GM12878 (cell line): ENCODE results near the gene POLR3K. TPM values are rescaled to one million over a fixed set of nuclear protein-coding genes. Genes with fewer than 3 reads are reported as not detected.

Experiments
- ATAC-seq: fragments of 200-7000 bp; cut with Tn5 transposase; 3 replicates; pipeline ENCODE4 v1.9.1; 2020; ENCODE audit warnings: mild to moderate bottlenecking, moderate library complexity
- BruUV-seq: library from RNA; stranded (reverse); fragments of 400-500 nt; replicated peaks from 2 replicates; lab custom pipeline; 2021; lab: Mats Ljungman, UMichigan
- CTCF ChIA-PET: fragments of 300-600 bp; sonication (Branson Sonifier 250); formaldehyde crosslinking; extraction: SDS; loops from one replicate; lab custom pipeline; 2021; ENCODE audit warnings: inconsistent platforms; lab: Yijun Ruan, JAX
- POLR2A ChIA-PET: fragments of 350-600 bp; formaldehyde crosslinking; extraction: SDS; loops from one replicate; lab custom pipeline; 2021; ENCODE audit warnings: inconsistent platforms; lab: Charles Lee
- RAD21 ChIA-PET: fragments of 300-600 bp; sonication (Branson Sonifier 250); formaldehyde crosslinking; loops from one replicate; lab custom pipeline; 2023; ENCODE audit warnings: antibody characterized with exemption; ENCODE audit not compliant: unreplicated experiment; lab: Charles Lee
- SMC1A ChIA-PET: fragments of 300-600 bp; sonication (Branson Sonifier 250); formaldehyde crosslinking; loops from one replicate; lab custom pipeline; 2023; ENCODE audit not compliant: unreplicated experiment, uncharacterized antibody; lab: Charles Lee
- DNase-seq: peaks from one replicate; pipeline ENCODE4 v3.0.0-alpha.2; 2011; ENCODE audit warnings: low read depth, low spot score
- FAIRE-seq: peaks from 3 replicates; lab custom pipeline; 2011; peaks lifted over from hg19 to GRCh38; lab: Jason Lieb, UNC
- H2AFZ ChIP-seq: 2 replicates; pipeline ENCODE4 v1.6.0; 2011; ENCODE audit warnings: low read depth, low read length, control low read depth; ENCODE audit not compliant: control insufficient read depth
- H3K27ac ChIP-seq: 2 replicates; pipeline ENCODE4 v1.5.1; 2011; ENCODE audit warnings: control low read depth; ENCODE audit not compliant: control insufficient read depth, insufficient read depth
- H3K27me3 ChIP-seq, 2 experiments: replicated peaks in 1 of 2; 2 replicates each; pipeline versions ENCODE4 v1.6.0 to v1.6.1; 2011; ENCODE audit warnings: low read length in 1 of 2; ENCODE audit not compliant: control insufficient read depth in 2 of 2, insufficient read depth in 2 of 2
- H3K36me3 ChIP-seq, 2 experiments: 2 replicates each; pipeline ENCODE4 v1.5.1; 2011; ENCODE audit warnings: low read length in 1 of 2; ENCODE audit not compliant: control insufficient read depth in 2 of 2, insufficient read depth in 2 of 2
- H3K4me1 ChIP-seq: 2 replicates; pipeline ENCODE4 v1.6.1; 2011; ENCODE audit warnings: mild to moderate bottlenecking, low read length, moderate library complexity, mixed read lengths; ENCODE audit not compliant: control insufficient read depth, insufficient read depth
- H3K4me2 ChIP-seq: 2 replicates; pipeline ENCODE4 v1.6.0; 2011; ENCODE audit warnings: control low read depth; ENCODE audit not compliant: control insufficient read depth, insufficient read depth
- H3K4me3 ChIP-seq: fragments of 200-600 bp; sonication (generic); 2 replicates; pipeline ENCODE4 v1.5.1; 2016
- H3K79me2 ChIP-seq: 2 replicates; pipeline ENCODE4 v1.6.0; 2011; ENCODE audit warnings: low read length; ENCODE audit not compliant: control insufficient read depth, insufficient read depth
- H3K9ac ChIP-seq: 2 replicates; pipeline ENCODE4 v1.8.0; 2011; ENCODE audit warnings: low read length, control low read depth, mixed read lengths; ENCODE audit not compliant: control insufficient read depth, insufficient read depth
- H3K9me3 ChIP-seq: replicated peaks from 3 replicates; pipeline ENCODE4 v1.5.1; 2011; ENCODE audit warnings: mild to moderate bottlenecking, low read length; ENCODE audit not compliant: control insufficient read depth, insufficient read depth
- H4K20me1 ChIP-seq: 2 replicates; pipeline ENCODE4 v1.6.0; 2011; ENCODE audit not compliant: control insufficient read depth, insufficient read depth
- ATF2 ChIP-seq: IDR thresholded peaks from 2 replicates; pipeline ENCODE4 v1.6.1; 2012; ENCODE audit warnings: low read length, inconsistent platforms
- BACH1 ChIP-seq: fragments of 450-650 bp; IDR thresholded peaks from 2 replicates; pipeline ENCODE4 v1.6.1; 2017; ENCODE audit warnings: mild to moderate bottlenecking, borderline replicate concordance
- CBX5 ChIP-seq: sonication (generic); IDR thresholded peaks from 2 replicates; pipeline ENCODE4 v1.6.1; 2016; ENCODE audit warnings: low read depth, moderate library complexity, mild to moderate bottlenecking, inconsistent platforms
- EZH2 ChIP-seq: IDR thresholded peaks from 2 replicates; pipeline ENCODE4 v1.6.1; 2012; ENCODE audit warnings: low read depth, mild to moderate bottlenecking, control low read depth, inconsistent platforms, low read length, borderline replicate concordance; ENCODE audit not compliant: control insufficient read depth
- MTA2 ChIP-seq: fragments of 450-650 bp; IDR thresholded peaks from 2 replicates; pipeline ENCODE4 v1.6.1; 2016; ENCODE audit warnings: low read depth, mild to moderate bottlenecking, moderate library complexity
- NBN ChIP-seq: fragments of 450-650 bp; IDR thresholded peaks from 2 replicates; pipeline ENCODE4 v1.6.1; 2016
- NFIC ChIP-seq: IDR thresholded peaks from 2 replicates; pipeline ENCODE4 v1.6.1; 2012; ENCODE audit warnings: low read depth, mild to moderate bottlenecking, inconsistent platforms, low read length, moderate library complexity
- POLR2A ChIP-seq: IDR thresholded peaks from 2 replicates; pipeline ENCODE4 v1.6.1; 2011; ENCODE audit warnings: low read depth, mild to moderate bottlenecking, low read length
- POLR2AphosphoS5 ChIP-seq: IDR thresholded peaks from 2 replicates; pipeline ENCODE4 v1.6.1; 2011; ENCODE audit warnings: mild to moderate bottlenecking, low read length, inconsistent platforms
- RB1 ChIP-seq: fragments of 450-650 bp; formaldehyde crosslinking; IDR thresholded peaks from 2 replicates; pipeline ENCODE4 v1.6.1; 2017; ENCODE audit warnings: mild to moderate bottlenecking, borderline replicate concordance
- TARDBP ChIP-seq: IDR thresholded peaks from 2 replicates; pipeline ENCODE4 v1.6.1; 2016; ENCODE audit warnings: borderline replicate concordance
- ZBED1 ChIP-seq: IDR thresholded peaks from 2 replicates; pipeline ENCODE4 v1.6.1; 2016; ENCODE audit warnings: borderline replicate concordance
- ZBTB11 ChIP-seq: fragments of 450-650 bp; formaldehyde crosslinking; IDR thresholded peaks from 2 replicates; pipeline ENCODE4 v1.5.0; 2022; ENCODE audit warnings: mild to moderate bottlenecking, missing genetic modification characterization
- ZNF687 ChIP-seq: fragments of 450-650 bp; IDR thresholded peaks from 2 replicates; pipeline ENCODE4 v1.6.1; 2017; ENCODE audit warnings: mild to moderate bottlenecking, moderate library complexity
- WGBS: methylation state at CpG from one replicate; pipeline ENCODE4 v1.1.6; 2016; ENCODE audit warnings: low lambda C conversion rate; ENCODE audit not compliant: insufficient replicate concordance, insufficient coverage; ENCODE audit errors: missing lambda C conversion rate; 5-methylcytosine and 5-hydroxymethylcytosine counted together
- in situ Hi-C: fragments of 300-500 bp; cut with MboI; formaldehyde crosslinking; loops from 9 replicates; pipeline ENCODE4 v1.14.3; 2018; ENCODE audit warnings: mixed read lengths
- intact Hi-C: fragments of 100-400 bp; cut with micrococcal nuclease; formaldehyde crosslinking; loops from one replicate; pipeline ENCODE4 v1.14.2; 2022; ENCODE audit not compliant: unreplicated experiment
- polyA plus RNA-seq, 11 experiments: library from polyadenylated mRNA; depleted of rRNA in 4 of 11; unstranded in 6 of 11; stranded (reverse) in 5 of 11; fragments of >200 nt; fragmentation: Nextera tagmentation in 4 of 11; fragmentation: Illumina TruSeq in 1 of 11; extraction: Ambion mirVana in 4 of 11; extraction: Trizol in 1 of 11; gene quantifications; 1 replicate in 1 of 11; 2 replicates in 10 of 11; pipeline versions ENCODE4 v1.2.1 to v1.2.3, GENCODE V29; 2011 to 2016; ENCODE audit warnings: inconsistent platforms in 2 of 11, missing spikeins in 2 of 11, low read depth in 1 of 11
- total RNA-seq, 4 experiments: library from RNA; depleted of rRNA in 3 of 4; stranded (reverse); fragments of >200 nt in 3 of 4; fragmentation: Illumina TruSeq in 1 of 4; extraction: Trizol in 1 of 4; gene quantifications; 2 replicates each; pipeline versions ENCODE4 v1.2.1 to v1.2.3, GENCODE V29; 2013 to 2021

The POLR3K gene
- total and polyA plus RNA-seq, 10 of the 15 experiments (the other 5 are each of a cell fraction or from before 2014, with no cell fraction given): 25.3 to 222 (median 64.0) TPM

GRCh38 chr16:33877-34647 is 19.3 kb downstream of the POLR3K start:
- Histone ChIP-seq H3K4me3 (no peak overlapping the region), H4K20me1 (no peaks in the 10 kb centered on the region), H3K79me2 (no peaks in the 10 kb centered on the region), H3K27me3 (no peaks in the 10 kb centered on the region), H3K4me2 (no peak overlapping the region), H2AFZ (no peak overlapping the region), H3K9me3 (no peaks in the 10 kb centered on the region), H3K36me3 (peaks cover 0 to 8% of the 10 kb centered on the region in 2 experiments; a peak in 2 of 4 replicates), H3K4me1 (peaks cover 25% of the 10 kb centered on the region), H3K27ac (no peak overlapping the region), H3K9ac (no peak overlapping the region)
- CTCF ChIA-PET: no interaction called here
- intact Hi-C loops (no loop called here), in situ Hi-C loops (no loop called here)
- no TSS peak for BruUV-seq
- POLR2A ChIA-PET: interaction anchor here (1.9 kb wide), 1 partner anchor 19 kb away, joined by 5 read pairs; the partner anchor contains the start of genes POLR3K and SNRNP25
- SMC1A ChIA-PET: interaction anchor here (0.9 kb wide), 1 partner anchor 19 kb away, joined by 3 read pairs; the partner anchor contains the start of gene POLR3K
- FAIRE-seq: no peak
- no peak for DNase-seq
- ATAC-seq: no peak
- WGBS: 62% methylated on average over 21 of the region's 21 CpGs
- RAD21 ChIA-PET: interaction anchor here (1.0 to 1.5 kb wide), 2 partner anchors 19 to 63 kb away, joined by 3 to 4 read pairs; partner anchors contain the start of genes POLR3K and SNRNP25
- TF ChIP-seq POLR2AphosphoS5: no peak
- no peak for TF ChIP-seq RB1
- TF ChIP-seq MTA2: no peak
- TF ChIP-seq NFIC: no peak
- no peak for TF ChIP-seq EZH2
- TF ChIP-seq TARDBP: no peak
- no peak for TF ChIP-seq ZNF687
- TF ChIP-seq ZBTB11 (CRISPR knock-in tag): no peak
- TF ChIP-seq CBX5: no peak
- peak; percentile 45; the same call in 1 of the 2 replicates for TF ChIP-seq NBN
- peak; percentile 58 for TF ChIP-seq POLR2A
- no peak for TF ChIP-seq ATF2
- TF ChIP-seq ZBED1: no peak
- no peak for TF ChIP-seq BACH1
